Fibroblast of skin of abdomen (primary cell): Measurements from ENCODE around the gene CNTN3. TPM values are rescaled to one million over a fixed set of nuclear protein-coding genes. Genes with fewer than 3 reads are reported as not detected.
A peak's percentile ranks its signal among the peaks of the same experiment; 100 is the strongest.

Source experiments
- DNase-seq: peaks from one replicate; pipeline ENCODE4 v3.0.0-alpha.2; 2013
- polyA plus RNA-seq, 2 experiments: library from polyadenylated mRNA; unstranded; fragments of 120-200 nt; gene quantifications; one replicate each; pipeline ENCODE4 v1.2.1, GENCODE V29; 2013; ENCODE audit not compliant: insufficient read length in 2 of 2

CNTN3 gene
- polyA plus RNA-seq (2013, experiment 1 of 2; ENCODE audit: insufficient read length), result 10.5 TPM
- polyA plus RNA-seq (2013, experiment 2 of 2; ENCODE audit: insufficient read length), result 11.7 TPM

GRCh38 chr3:74614107-74614967, at the start of gene CNTN3:
Gene CNTN3 (minus strand): TSS chr3:74614659. CDS start chr3:74521112, 93,547 bp downstream.
- DNase-seq, result peak; percentile 62

DNA sequence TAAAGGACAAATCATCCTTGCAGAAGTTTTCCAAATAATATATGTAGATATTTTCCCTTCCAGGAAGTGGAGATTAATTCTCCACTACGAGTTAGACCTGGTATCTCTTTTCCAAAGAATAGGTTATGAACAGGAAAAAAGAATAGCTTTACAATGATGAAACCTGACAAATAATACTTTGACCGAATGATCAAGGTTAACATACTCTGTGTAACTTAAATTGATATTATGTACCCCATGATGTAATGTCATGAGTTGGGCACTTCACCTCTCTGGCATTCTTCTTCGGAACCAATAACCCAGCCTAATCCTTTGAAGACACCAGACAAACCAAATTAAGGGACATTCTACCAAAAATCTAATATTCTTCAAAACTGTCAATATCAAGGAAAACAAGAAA, 48.7 kb upstream of the CNTN3 start:
- no peak for DNase-seq

- no peak for DNase-seq
Observed at GRCh38 chr3:74661672-74662071, 47.2 kb upstream of the CNTN3 start.

- DNase-seq, result no peak
Observed at GRCh38 chr3:74651885-74652284, 37.4 kb upstream of the CNTN3 start.

DNA sequence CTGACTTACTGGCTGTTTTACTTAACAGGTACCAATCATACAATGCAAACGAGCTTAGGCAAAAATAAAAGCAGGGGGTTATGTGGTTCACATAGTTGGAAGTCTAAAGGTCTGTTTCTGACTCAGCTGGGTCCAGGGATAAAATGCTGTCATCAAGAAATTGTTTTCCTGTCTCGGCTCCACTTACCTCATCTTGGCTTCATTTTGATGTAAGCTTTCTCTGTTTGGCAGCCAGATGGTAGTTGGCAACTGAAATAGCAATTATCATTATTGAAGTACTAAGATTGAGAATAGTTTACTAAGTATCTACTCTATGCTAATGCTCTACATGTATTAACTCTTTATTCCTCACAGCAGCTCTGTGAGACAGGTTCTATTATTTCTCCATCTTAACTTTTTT, 36.8 kb upstream of the CNTN3 start:
- peak; percentile 67 for DNase-seq

DNA sequence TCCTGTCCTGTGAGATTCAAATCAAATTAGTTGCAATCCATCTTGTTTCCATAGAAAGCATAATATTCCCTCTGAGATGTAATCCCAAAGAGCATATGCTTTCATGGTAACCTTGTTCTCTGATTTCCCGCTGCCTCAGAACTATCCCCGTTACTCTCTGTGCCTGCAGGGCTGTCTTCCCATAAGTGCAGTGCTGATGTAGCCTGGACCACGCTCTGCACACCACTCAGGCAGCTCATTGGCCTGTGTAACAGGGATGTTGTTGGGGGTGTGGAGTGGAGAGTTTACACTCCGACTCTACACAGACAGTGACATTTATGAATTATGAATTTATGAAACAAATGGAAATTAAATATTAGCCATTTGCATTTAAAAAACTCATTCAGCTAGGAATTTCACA, 33.6 kb upstream of the CNTN3 start:
- DNase-seq, result no peak

- no peak for DNase-seq
Observed at GRCh38 chr3:74646094-74646493, 31.6 kb upstream of the CNTN3 start.

GRCh38 chr3:74643636-74644035, 29.2 kb upstream of the CNTN3 start:
- DNase-seq, result peak; percentile 45

DNA sequence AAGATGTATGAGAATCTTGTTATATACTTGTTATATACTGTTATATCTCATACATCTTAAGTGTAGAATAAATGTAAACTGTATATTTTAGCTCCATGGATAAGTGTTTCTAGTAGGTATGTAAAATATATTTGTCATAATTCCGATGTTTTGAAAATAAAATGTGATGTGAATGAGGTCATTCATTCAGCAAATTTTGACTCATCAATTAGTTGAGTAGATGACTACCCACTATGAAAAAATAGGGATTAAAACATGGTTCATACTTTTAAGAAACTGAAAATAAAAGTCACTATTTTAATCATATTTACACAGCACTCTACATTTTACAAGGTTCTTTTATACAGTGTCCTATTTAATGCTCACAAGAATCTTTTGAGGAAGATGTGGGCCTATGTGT, 28.4 kb upstream of the CNTN3 start:
- no peak for DNase-seq

DNA sequence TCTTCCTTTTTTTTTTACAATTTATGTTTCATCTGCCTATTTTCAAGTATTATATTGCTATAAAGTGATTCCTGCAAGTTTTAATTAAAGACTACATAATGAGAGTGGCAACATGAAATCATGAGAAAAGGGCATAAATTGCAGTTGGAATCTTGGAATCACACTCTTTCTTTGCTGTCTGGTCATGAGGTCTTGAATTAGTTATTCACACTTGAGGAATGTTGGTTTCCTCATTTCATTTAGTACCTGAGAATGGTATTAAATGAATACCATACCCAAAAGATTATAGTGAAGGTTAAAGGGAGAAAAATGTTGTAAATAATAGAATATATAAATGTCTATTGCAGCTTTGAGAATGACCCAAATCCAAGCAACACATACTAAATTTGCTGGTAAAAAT, 25.8 kb upstream of the CNTN3 start:
- DNase-seq, result peak; percentile 55

DNA sequence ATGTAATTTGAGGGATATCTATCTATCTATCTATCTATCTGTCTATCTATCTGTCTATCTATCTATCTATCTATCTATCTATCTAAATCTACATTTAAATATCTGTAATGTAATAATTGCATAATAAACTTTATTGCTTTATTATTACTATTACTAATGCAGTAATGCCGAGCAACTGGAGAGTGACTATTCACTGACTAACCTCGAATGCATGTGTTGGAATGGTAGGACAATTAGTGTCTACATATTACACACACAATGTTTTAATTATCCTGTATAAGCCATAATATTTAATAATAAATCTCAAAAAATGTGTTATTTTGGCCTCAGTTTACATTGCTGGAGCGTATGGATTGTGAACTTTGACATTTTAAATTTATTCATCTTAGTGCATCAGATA, 25.2 kb upstream of the CNTN3 start:
- DNase-seq, result peak; percentile 73

DNA sequence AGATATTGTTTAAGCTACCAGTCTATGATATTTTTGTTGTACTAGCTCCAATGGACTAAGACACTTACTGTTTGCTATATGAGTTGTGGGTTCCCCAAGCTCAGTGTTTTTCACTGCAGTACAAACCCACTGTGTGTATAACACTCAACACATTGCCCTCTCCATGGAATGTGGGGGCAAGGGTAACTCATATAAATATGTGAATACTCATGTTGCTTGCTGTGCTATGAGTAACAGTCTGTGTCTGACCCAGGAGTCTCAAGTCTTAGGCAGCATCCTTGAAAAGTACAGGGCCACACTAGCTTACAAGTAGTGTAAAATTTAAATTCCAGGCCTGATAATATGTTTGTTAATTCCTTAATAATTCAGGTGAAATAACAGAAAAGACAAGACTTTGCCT, 22.5 kb upstream of the CNTN3 start:
- peak; percentile 77 for DNase-seq

- peak; percentile 90 for DNase-seq
Observed at GRCh38 chr3:74633021-74633420, 18.6 kb upstream of the CNTN3 start.

DNA sequence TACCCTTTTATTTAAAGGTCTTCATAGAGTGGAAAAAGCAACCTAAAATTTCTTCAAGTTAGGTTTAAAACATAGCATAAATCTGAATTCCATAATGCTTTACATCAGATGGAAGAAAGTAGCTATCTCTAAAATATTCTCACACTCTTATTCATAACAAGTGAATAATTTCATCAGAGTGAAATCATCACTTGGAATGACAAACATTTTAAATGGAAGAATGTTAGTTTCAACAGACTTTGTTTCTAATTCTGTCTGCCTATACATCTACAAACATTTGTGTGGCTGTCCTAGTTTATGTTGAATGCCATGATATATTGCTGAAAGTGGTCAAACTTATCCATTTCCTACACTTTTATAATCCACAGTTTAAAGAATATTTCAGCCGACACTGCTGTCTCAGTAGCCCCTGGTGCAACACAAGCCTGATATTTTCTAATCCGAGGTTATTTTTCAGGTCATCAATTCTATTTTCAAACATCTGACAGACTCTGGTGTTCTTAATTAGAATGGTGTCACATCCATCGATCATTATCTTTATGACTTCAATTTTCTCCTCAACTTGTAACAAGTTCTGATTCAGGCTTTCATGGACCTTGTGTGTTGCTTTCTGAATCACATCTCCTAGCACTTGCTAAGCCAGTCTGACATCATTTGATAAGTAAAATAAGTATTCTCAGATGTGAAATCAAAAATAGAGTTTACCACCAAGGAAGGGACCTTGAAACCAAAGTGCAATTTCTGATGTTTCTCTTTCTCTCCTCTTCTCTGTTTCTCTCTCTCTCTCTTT, 17.1 kb upstream of the CNTN3 start:
- peak; percentile 69 for DNase-seq

DNA sequence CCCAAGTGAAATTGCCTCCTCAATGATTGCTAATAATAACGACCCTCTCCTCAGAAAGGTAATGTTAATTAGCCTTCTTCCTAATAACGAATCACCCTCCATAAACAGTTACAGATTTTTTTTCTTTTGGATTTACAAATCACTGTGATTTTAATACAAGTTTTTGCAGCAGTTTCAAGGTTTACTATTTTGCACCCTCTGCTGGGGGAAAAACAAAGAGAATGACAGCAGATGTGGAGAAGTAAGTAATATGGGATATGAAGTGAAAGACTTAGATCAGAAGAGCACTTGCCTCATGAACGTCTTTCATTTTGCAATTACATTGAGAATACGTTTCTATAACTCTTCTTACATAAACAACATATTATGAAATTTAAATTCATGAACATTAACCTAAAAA, 16.1 kb upstream of the CNTN3 start:
- DNase-seq, result peak; percentile 64

DNA sequence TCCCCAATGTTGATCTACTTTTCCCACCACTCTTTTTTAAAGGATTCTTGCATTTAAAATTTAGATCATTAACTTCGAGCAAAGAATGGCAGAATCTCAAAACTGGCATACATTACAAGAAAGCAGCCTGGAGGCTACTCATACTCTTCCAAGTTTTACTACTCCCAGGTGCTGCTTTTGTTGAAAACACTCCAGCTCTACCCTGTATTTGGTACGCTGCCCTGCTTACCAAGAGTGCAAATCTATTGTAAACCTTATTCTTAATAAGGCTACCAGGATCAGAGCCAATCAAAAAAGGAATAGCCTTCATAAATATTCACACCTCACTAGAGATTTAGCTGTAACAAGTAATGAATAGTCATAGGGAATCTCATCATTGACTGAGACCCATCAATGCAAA, 11.6 kb upstream of the CNTN3 start:
- no peak for DNase-seq

DNA sequence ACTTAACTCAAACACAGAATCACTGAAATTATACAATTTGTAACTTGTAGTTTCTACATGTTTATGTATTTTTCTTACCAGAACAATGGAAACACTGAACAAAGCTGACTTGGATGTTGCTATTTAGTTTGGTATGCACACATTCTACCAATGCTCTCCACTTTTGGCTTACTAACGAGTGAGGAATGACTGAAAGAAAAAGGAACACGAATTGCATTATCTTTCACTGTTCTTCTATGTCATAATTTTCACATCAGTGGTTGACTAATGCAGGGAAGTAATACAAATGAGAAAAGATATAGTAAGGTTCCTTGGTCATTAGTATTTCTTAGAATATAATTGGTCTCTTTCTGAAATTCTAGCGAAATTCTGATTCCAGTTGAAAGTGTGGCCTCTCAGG, 9.8 kb upstream of the CNTN3 start:
- DNase-seq, result peak; percentile 88

GRCh38 chr3:74623261-74623836, 8.9 kb upstream of the CNTN3 start:
- DNase-seq, result no peak

- DNase-seq, result no peak
Observed at GRCh38 chr3:74621581-74621980, 7.1 kb upstream of the CNTN3 start.

DNA sequence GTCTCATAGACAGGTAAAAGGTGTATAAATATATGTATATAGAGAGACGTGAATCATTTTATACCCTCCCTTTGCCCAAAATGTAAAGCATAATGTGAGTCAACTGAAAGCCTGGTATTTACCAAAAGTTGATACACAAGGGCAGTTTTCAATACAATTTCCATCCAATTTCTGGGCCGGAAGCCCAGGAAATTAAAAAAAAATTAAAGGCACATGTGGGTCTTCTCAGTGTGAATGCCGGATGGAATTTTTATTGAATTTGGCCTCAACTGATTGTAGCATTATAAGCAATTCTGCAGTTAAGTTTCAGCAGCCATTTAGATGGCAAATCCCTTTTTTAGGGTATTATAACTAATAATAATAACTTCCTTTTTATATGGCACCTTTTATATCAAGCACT, 3.3 kb upstream of the CNTN3 start:
- DNase-seq, result no peak

DNA sequence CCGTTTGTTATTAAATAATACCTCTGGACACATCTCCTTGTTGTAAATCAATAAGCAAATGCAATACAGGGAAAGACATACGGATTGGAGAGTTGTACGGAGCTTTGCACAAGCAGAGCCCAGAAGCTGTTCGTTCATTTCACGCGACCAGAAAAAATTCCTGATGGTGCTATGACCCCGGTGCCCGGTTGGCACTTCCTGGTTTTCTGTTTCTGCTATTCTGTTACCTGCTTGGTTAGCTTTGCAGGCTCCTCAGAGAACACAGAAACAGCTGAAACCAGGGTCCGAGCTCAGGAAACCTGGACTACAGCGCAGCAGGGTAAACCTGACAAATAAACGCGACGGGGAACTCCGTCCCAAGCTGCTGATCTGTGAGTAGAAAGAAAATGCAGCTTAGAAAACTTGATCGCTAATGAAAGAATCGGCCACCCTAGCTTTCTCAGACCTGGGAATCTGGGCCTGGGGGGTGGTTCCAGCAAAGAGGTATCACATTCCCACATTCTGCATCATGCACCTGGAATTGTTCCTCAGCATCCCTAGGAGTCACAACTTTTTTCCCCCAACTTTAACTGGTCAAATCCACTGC, 845 bp downstream of the CNTN3 start:
- DNase-seq, result no peak

DNA sequence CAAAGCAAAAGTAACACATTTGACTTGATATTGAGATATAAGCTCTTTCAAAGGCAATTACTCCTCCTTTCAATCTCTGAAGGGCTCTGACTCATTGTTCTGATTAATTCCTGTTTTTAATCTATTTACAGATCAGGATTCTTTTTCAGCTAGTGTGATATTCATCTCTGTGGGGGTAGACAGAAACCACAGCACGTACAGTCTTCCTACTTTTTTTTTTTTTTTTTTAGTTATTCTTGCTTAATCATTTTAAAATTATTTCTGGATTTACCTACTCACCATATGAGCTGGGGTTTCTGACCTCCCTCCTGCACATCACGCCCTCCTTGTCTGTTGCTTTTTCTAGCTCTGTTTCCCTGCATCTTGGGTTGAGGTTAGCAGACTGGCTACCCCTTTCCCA, 1.4 kb downstream of the CNTN3 start:
- DNase-seq, result peak; percentile 78

GRCh38 chr3:74611206-74611605, 3.3 kb downstream of the CNTN3 start:
- DNase-seq, result no peak
